Left kidney (tissue), 2 donors: ENCODE measurements around the gene REEP1. TPM values are rescaled to one million over a fixed set of nuclear protein-coding genes. Genes with fewer than 3 reads are reported as not detected.

Source experiments
- DNase-seq: peaks from one replicate; pipeline ENCODE4 v3.0.0-alpha.2; 2013
- polyA plus RNA-seq: library from polyadenylated mRNA; unstranded; fragments of 120-200 nt; gene quantifications from one replicate; pipeline ENCODE4 v1.2.1, GENCODE V29; 2013; ENCODE audit not compliant: insufficient read length

Gene REEP1
- polyA plus RNA-seq, 1 donor: 3.5 TPM

GRCh38 chr2:86307431-86307830 lies 30.0 kb downstream of the REEP1 start:
- DNase-seq: no peak

GRCh38 chr2:86305915-86306254 lies 31.5 kb downstream of the REEP1 start:
- DNase-seq: no peak

GRCh38 chr2:86305195-86305914 lies 32.1 kb downstream of the REEP1 start:
- no peak for DNase-seq

- no peak for DNase-seq
These were observed 33.0 kb downstream of the REEP1 start for GRCh38 chr2:86304416-86304815.

- no peak for DNase-seq
These were observed 35.1 kb downstream of the REEP1 start for GRCh38 chr2:86302320-86302719.

GRCh38 chr2:86301711-86302202 lies 35.7 kb downstream of the REEP1 start:
- no peak for DNase-seq

GRCh38 chr2:86301009-86301408 lies 36.4 kb downstream of the REEP1 start:
- DNase-seq: no peak

GRCh38 chr2:86300496-86300895 lies 36.9 kb downstream of the REEP1 start:
- DNase-seq: no peak

- DNase-seq: no peak
These were observed 38.7 kb downstream of the REEP1 start for GRCh38 chr2:86298411-86299390.

GRCh38 chr2:86297382-86298147 lies 39.9 kb downstream of the REEP1 start:
- DNase-seq: no peak

GRCh38 chr2:86296947-86297346 lies 40.5 kb downstream of the REEP1 start:
- DNase-seq: no peak

- DNase-seq: no peak
These were observed 42.4 kb downstream of the REEP1 start for GRCh38 chr2:86295066-86295465.

GRCh38 chr2:86293612-86294011 lies 43.8 kb downstream of the REEP1 start:
- DNase-seq: no peak

GRCh38 chr2:86292571-86293515 lies 44.6 kb downstream of the REEP1 start:
- DNase-seq: no peak

GRCh38 chr2:86291328-86291662 lies 46.1 kb downstream of the REEP1 start:
- DNase-seq: no peak

- DNase-seq: no peak
These were observed 46.7 kb downstream of the REEP1 start for GRCh38 chr2:86290596-86291327.

GRCh38 chr2:86286516-86286915 lies 50.9 kb downstream of the REEP1 start:
- DNase-seq: no peak

GRCh38 chr2:86285981-86286380 lies 51.4 kb downstream of the REEP1 start:
- no peak for DNase-seq

GRCh38 chr2:86285571-86285970 lies 51.9 kb downstream of the REEP1 start:
- no peak for DNase-seq

GRCh38 chr2:86284987-86285386 lies 52.4 kb downstream of the REEP1 start:
- no peak for DNase-seq

- no peak for DNase-seq
These were observed 53.0 kb downstream of the REEP1 start for GRCh38 chr2:86284401-86284841.
